CD4-positive, alpha-beta T cell treated with Interleukin-4 for 4 hours (primary cell): Measurements from ENCODE around the gene DDI1.
"Not testable (repeated sequence)": the region's sequence is repeated elsewhere in the genome, so short reads cannot be mapped to it uniquely, and the experiment has no call there.

Source experiments
- DNase-seq: peaks from one replicate; pipeline ENCODE4 v3.0.0-alpha.2; 2020

Gene DDI1

GRCh38 chr11:104043142-104043541 is 6.7 kb downstream of the DDI1 start:
- DNase-seq = no peak

- no peak for DNase-seq
Observed at GRCh38 chr11:104043678-104044239, 7.3 kb downstream of the DDI1 start.

- no peak for DNase-seq
Observed at GRCh38 chr11:104046331-104046730, 9.9 kb downstream of the DDI1 start.

- DNase-seq = not testable (repeated sequence)
Observed at GRCh38 chr11:104046858-104047257, 10.4 kb downstream of the DDI1 start.

GRCh38 chr11:104049116-104049515 is 12.7 kb downstream of the DDI1 start:
- DNase-seq = no peak

- DNase-seq = no peak
Observed at GRCh38 chr11:104051778-104052177, 15.3 kb downstream of the DDI1 start.

GRCh38 chr11:104053743-104054478 is 17.5 kb downstream of the DDI1 start:
- no peak for DNase-seq

- no peak for DNase-seq
Observed at GRCh38 chr11:104054911-104055529, 18.6 kb downstream of the DDI1 start.

GRCh38 chr11:104055596-104055995 is 19.2 kb downstream of the DDI1 start:
- DNase-seq = no peak

- DNase-seq = no peak
Observed at GRCh38 chr11:104057908-104058307, 21.5 kb downstream of the DDI1 start.

GRCh38 chr11:104058680-104059079 is 22.2 kb downstream of the DDI1 start:
- DNase-seq = no peak

- DNase-seq = no peak
Observed at GRCh38 chr11:104060004-104060794, 23.8 kb downstream of the DDI1 start.

- DNase-seq = no peak
Observed at GRCh38 chr11:104060820-104061219, 24.4 kb downstream of the DDI1 start.

GRCh38 chr11:104061853-104062521 is 25.5 kb downstream of the DDI1 start:
- DNase-seq = no peak

GRCh38 chr11:104064034-104064630 is 27.7 kb downstream of the DDI1 start:
- DNase-seq = no peak

GRCh38 chr11:104067534-104067933 is 31.1 kb downstream of the DDI1 start:
- DNase-seq = no peak

- DNase-seq = peak; percentile 5
Observed at GRCh38 chr11:104073950-104074705, 37.7 kb downstream of the DDI1 start.

- DNase-seq = no peak
Observed at GRCh38 chr11:104075091-104075490, 38.7 kb downstream of the DDI1 start.

GRCh38 chr11:104075706-104076105 is 39.3 kb downstream of the DDI1 start:
- no peak for DNase-seq

GRCh38 chr11:104076455-104076854 is 40.0 kb downstream of the DDI1 start:
- no peak for DNase-seq

GRCh38 chr11:104078245-104078644 is 41.8 kb downstream of the DDI1 start:
- DNase-seq = no peak

GRCh38 chr11:104078995-104079394 is 42.6 kb downstream of the DDI1 start:
- no peak for DNase-seq
